C4-2B (cell line): ENCODE measurements around the gene TMEM52.
"Not testable (repeated sequence)": the region's sequence is repeated elsewhere in the genome, so short reads cannot be mapped to it uniquely, and the experiment has no call there.

Experiments
- H3K27ac ChIP-seq: fragments of 450-650 bp; 2 replicates; pipeline ENCODE4 v1.5.1; 2017
- CTCF ChIP-seq: fragments of 450-650 bp; conservative IDR thresholded peaks from 2 replicates; pipeline ENCODE4 v1.5.1; 2017; ENCODE audit warnings: mild to moderate bottlenecking
- ZFX ChIP-seq: fragments of 450-650 bp; IDR thresholded peaks from 2 replicates; pipeline ENCODE4 v1.6.1; 2017

The TMEM52 gene

GRCh38 chr1:1892763-1893120 is 26.3 kb downstream of the TMEM52 start:
- H3K27ac ChIP-seq, result peak overlapping the region; percentile 83
- TF ChIP-seq CTCF (no peak), ZFX (no peak)

GRCh38 chr1:1892079-1892762 is 26.9 kb downstream of the TMEM52 start:
- peak overlapping the region; percentile 83 for H3K27ac ChIP-seq
- TF ChIP-seq CTCF, result no peak
- no peak for TF ChIP-seq ZFX

GRCh38 chr1:1891349-1892078 is 27.6 kb downstream of the TMEM52 start:
- H3K27ac ChIP-seq, result peak overlapping the region; percentile 83
- TF ChIP-seq CTCF, result no peak
- TF ChIP-seq ZFX, result peak; percentile 54; the same call in 1 of the 2 replicates

GRCh38 chr1:1890506-1891348 is 28.4 kb downstream of the TMEM52 start, which contains the start of gene GNB1:
GNB1 (minus strand) TSS chr1:1891087; CDS start chr1:1825453, 65,634 bp downstream.
- TF ChIP-seq ZFX, result peak; percentile 21; the same call in 1 of the 2 replicates
- no peak for TF ChIP-seq CTCF
- peak within 1 kb of the TSS; percentile 83 for H3K27ac ChIP-seq

- TF ChIP-seq ZFX (peak; percentile 84), CTCF (no peak)
- peak overlapping the region; percentile 83 for H3K27ac ChIP-seq
These were observed 29.1 kb downstream of the TMEM52 start for GRCh38 chr1:1889847-1890505.

- TF ChIP-seq ZFX, result no peak
- no peak for TF ChIP-seq CTCF
- H3K27ac ChIP-seq, result peak overlapping the region; percentile 83
These were observed 29.9 kb downstream of the TMEM52 start for GRCh38 chr1:1889090-1889750.

- H3K27ac ChIP-seq, result not testable (repeated sequence)
These were observed 35.2 kb downstream of the TMEM52 start for GRCh38 chr1:1883890-1884289.
